Limb (tissue), 2 donors: ENCODE measurements around the gene LRRC8B.
"Not testable (repeated sequence)": the region's sequence is repeated elsewhere in the genome, so short reads cannot be mapped to it uniquely, and the experiment has no call there.

Source experiments
- DNase-seq, 2 donors: peaks; one replicate each; pipeline ENCODE4 v3.0.0-alpha.2; 2016; ENCODE audit errors: extremely low spot score in 2 of 2

The LRRC8B gene

DNA sequence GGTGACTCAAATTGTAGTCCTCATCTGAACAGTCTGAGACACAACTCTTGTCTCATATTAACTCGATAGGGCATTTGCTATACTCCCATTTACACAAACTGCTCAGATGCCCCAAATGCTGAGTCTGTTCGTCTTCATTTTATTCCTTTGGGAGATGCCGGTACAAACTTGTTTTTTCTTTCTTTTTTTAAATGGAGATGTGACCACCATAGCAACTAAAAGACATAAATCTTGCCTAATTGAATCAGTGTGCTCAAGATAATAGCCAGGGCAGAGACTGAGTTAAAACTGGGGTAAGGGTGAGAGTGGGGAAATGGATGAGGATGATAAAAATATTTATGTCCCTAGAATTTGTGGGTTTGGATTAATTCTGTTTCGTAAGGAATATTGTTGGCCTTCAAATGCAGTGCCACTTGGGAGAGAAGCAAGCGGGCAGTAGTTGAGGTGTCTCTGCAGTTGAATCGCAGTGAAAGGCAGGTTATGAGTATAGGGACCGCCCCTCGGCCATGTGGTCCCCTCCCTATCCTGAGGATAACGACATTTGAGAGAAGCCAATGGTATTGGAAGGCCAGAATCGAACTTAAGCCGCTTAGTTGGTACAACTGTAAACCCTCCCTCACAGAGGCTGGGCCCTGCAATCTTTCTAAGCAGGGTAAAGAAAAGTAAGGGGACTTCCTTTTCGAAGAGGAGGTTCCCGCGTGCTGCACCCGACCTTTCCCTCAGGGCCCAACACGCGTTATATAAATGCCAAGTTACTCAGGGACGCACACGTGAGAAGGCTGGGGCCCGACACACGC, 859 bp upstream of the LRRC8B start:
- peak in 1 of 2 donors; percentile 50 for DNase-seq

DNA sequence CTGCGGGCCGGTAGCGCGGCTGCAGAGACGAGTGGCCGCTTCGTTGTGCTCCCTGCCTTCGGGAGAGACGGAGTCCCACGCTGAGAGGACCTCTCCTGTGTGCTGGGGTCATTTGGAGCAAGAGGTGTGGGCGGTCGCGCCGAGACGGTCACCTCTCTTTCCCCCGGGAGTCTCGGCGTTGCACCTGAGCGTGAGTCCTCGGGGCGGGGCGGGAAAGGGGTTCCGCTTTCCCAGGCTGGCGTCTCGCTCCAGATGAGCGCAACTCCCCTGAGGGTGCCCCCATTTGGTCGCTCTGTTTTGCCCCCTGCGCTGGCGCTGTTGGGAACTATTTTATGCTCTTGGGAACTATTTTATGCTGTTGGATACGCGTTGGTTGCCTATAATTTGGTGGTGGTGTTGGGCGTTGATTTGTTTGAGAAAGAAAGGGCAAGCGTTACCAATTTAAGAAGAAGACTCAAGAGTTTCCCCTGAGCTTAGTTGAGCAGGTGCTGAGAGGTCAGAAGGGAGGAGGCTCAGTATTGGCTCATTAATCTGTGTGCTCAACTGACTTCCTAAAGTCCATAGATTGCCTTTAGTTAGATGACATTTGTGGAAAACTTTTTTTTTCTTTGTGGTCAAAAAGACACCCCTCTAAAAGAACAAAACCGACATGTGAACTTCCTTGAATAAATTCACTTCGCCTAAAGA, 683 bp downstream of the LRRC8B start:
- no peak for DNase-seq

DNA sequence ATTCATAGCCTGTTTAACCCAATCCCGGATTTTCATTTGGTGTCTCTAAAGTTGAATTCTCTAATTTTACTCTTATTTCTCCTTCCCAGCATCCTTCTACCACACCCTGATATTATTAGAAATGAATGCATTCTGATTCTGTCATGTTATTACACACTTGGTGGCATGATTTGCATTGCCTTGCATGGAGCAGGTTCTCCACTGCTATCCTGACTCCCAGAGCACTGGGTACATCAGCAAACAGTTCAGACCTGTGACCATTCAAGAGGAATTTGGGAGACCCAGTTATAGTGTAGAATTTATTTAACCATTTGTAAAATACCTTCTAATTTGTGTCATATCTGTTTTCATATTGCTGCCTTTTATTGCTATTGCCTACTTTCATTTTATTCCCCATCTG, 2.6 kb downstream of the LRRC8B start:
- DNase-seq = no peak

DNA sequence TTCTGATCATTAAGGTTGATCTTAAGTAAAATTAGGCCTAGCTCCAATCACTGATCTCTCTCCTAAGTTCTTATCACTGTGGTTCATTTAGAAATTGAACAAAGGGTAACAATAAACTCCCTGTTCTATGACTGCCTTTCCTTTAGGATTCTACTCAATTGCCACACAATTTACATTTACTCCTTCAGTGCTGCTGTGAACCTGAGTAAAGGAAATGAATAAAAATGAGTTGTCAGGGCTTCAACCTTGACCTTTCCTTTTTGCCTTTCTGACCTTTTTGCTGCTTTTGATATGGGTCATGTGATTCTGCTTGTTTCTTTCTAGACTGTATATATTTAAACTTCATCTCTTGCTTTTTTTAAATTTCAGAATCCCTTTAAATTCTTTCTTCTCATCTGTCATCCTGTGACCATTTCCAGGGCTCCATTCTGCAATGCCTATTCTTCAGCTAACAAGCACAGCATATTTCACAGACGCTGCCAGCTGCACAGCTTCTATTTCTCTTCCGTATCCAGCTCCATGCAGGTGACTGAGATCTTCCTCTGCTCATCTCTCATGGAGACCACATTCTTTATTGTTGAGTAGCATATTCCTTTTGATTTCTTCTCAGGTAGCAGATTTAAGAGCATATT, 3.2 kb downstream of the LRRC8B start:
- no peak for DNase-seq

DNA sequence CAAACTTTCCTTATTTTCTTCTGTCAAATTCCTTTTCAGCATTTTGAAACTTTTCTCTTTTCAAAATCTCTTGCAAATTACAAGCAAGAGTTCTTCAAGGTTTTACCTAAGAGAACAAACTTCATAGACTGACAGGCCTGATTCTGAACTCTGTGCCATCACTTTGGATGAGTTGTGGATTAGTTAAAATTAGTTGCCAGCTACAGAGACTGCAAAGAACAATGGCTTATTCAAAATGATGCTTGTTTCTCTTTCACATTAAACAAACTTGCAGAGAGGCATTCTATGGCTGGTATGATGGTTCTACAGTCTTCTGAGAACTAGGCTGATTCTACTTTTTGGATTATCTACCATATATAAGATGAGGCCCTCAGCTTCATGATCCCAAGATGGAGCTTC, 3.8 kb downstream of the LRRC8B start:
- DNase-seq = no peak

DNA sequence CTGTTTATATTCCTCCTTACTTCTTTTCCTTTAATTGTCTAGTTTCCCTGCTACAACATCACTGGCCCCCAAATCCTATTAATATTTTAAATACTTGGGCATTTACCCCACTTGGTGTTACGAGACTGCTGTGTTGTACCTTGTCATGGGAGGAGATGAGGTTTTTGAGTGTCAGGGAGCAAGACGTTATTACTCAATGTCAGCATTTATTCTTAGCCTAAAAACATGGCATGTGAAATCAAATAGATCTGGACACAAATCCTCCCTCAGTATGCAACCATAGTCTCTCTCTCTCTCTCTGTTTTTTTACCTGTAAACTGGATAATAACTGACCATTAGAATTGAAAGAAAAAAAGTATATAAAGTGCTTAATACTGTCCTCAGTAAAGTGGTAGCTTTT, 4.6 kb downstream of the LRRC8B start:
- no peak for DNase-seq

DNA sequence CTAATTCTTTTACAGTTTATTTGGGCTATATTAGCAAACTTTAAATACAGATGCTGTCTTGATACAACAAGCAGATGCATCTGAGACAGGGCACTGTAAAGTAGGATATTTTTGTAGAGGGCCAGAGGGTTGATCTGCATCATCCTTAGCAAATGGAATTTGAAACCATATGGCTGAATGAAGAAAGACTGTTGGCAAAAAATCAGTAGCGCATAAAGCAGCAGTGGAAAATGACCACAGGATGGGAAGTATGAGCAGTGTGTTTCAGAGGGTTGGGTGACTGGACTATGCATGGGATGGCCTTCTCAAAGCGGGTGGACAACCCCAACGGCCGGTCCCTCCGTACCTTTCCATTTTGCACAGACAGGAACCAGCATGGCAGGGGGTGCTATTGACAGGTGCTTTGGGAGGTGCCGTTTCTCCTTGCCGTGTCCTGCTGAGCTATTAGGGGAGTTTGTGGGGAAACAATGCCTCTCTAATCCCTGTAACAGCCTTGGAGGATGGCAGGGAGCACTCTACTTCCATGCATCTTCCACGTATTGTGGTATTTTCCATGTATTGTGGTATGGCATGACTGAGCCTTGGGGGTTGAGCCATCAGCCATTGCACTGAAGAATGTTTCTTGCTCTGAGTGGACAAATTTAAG, 5.9 kb downstream of the LRRC8B start:
- no peak for DNase-seq

DNA sequence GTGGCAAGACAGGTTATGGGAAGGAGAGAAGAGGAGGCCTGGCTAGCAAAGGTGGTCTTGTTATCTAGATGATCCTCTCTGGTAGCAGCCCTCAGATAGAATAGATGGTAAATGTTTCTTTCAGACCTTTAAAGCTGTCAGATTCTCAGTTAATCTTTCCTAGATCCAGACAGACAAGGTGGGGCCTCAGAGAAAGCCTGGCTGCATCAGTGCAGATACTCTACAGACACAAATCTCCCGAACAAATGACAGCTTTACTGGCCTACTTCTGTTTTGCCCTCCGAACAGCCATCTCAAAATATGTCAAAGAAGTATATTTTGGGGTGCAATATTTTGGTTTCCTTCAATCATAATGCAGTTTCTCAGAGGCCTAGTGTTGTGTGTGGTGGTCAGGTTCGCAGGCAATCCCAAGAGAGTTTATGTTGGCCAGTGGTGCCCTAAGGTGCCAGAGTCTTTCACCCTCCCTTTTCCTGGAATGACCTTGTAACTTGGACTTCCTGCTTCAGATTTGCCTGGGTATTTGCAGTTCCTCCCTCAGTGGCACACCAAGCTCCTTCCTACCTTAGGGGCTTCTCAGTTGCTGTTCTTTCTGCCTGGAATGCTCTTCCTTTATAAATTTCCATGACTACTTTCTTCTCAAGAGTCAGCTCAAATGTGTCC, 7.0 kb downstream of the LRRC8B start:
- DNase-seq = no peak

DNA sequence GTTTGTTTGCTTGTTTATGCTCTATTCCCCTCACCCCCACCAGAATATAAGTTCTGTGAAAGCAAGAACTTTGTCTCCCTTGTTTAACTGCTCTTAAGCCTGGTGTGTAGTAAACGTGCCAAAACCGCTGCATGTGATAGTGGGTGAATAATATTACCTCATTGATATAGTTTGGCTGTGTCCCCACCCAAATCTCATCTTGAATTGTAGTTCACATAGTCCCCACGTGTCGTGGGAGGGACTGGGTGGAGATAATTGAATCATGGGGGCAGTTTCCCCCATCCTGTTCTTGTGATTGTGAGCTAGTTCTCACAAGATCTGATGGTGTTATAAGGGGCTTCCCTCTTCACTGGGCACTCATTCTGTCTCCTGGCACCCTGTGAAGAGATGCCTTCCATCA, 7.6 kb downstream of the LRRC8B start:
- no peak for DNase-seq

DNA sequence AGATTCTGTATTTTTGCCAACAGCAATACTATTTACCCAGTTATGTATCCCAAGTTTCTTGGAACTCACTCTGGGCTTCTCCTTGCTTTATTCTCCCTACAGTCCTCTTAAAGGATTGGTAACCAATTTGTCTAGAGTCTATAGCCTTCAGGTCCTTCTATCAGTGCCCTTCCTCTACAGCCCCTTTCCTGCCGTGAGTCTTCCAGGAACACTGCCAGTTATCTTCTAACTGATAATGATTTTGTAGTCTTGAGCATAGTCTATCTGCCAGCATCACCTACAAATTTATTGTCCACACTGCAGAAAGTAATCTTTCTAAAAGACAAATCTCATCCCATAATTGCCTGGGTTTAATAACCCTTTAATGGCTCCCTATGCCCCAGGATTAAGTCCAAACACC, 8.2 kb downstream of the LRRC8B start:
- DNase-seq = no peak

DNA sequence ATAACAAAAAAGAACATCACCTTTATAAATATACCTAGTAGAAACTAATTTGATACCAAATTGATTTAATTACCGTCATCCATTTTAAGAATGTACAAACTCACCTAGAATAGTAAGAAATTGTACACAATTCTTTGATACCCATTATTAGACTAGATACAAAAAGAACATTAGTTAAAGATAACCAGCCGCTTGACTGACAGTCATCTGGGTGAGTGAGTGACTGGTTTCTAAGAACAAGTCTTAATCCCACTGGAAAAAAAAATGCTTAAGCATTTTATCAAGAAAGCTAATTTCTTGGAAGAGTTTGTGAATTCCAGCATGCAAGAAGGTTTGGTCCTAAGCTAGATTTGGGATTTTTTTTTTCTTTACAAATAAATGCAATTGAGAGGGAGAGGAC, 10.9 kb downstream of the LRRC8B start:
- DNase-seq = no peak

DNA sequence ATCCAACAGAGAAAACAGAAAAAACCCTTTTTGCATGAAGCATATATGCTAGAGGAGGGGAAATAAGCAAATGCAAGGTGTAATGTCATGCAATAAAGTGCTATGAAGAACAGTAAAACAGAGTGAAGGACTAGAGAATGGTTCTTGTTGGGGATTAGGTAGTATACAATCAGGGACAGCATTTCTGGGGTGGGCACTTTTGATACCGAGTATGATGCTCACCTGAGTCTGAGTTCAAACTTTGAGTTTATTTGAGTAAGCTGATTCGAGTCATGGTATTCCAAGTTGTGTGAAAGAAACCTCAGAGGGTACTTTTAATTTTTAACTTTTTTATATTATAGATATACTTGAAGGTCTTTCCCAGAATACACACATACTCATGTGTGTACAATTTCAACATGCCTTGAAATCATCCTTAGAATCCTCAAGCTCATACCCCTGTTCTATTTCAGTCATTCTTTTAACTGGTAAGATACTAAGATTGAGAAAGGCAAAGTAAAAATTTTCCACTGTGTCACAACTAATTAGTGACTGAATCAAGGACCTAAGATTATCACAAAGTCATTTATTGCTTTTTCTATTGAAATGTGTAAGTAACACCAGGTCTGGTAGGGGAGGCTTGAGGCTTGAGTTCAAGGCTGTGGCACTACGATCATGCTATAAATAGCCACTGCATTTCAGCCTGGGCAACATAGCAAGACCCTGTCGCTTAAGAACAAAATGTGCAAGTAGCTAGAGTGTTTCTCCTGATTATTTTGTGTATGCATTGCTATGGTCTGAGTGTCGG, 12.1 kb downstream of the LRRC8B start:
- no peak for DNase-seq

DNA sequence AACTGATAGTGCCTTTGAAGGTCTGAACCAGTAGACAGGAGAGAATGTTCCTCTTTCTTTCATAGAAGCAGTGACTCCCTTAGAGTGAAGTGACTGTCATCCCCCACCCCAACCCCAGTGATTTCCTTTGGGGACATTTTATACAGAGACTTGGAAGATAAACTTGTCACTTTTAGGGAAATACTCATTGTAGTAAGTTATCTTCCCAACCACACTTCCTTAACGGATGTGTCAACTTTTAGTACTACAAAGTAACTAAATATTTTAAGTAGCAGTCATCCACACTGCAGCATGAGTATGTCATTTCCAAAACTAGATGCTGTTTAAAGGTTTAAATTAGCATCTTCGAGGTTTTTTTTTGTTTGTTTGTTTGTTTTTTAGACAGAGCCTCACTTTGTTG, 13.7 kb downstream of the LRRC8B start:
- no peak for DNase-seq

DNA sequence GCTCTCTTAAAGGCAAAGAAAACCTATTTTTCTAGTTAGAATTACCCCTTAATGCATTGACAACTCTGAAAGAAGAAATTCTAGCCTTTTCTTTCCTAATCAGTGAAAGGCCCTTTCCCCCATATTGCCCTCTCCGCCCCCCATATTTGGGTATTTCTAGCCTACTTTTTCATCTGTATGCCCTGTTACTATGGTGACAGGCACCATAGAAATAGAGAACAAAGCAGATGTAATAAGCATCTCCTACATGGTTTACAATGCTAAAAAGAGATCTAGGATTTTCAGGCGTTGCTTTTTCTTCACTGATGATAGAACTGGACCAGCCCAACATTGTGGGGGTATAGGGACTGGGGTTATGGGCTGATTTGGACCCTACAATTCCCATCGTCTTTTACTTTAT, 14.5 kb downstream of the LRRC8B start:
- no peak for DNase-seq

DNA sequence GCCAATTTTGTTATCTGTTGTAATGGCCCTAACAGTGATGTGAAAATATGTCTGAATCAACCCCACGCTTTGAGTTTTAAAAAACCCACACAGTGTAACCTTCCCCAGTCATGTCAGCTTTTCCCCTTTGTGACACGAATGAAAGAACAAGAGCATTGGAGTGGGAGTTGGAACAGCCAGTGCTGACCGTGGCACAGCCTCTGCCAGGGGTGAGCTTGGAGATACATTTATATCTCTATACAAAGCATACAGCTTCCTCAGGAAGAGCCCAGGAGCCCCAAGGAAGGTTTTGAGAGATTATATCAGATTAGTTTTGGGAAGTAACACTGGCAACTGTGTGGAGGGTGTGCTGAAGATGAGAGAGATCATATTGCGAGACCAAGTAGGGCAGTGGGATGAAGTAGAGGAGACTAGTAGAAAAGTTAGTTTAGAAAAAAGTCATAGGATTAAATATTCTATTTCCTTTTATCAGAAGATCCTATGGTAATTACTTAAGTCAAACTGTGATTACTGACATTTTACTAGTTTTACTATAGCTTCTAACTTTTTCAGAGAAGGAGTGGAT, 15.9 kb downstream of the LRRC8B start:
- DNase-seq = no peak

DNA sequence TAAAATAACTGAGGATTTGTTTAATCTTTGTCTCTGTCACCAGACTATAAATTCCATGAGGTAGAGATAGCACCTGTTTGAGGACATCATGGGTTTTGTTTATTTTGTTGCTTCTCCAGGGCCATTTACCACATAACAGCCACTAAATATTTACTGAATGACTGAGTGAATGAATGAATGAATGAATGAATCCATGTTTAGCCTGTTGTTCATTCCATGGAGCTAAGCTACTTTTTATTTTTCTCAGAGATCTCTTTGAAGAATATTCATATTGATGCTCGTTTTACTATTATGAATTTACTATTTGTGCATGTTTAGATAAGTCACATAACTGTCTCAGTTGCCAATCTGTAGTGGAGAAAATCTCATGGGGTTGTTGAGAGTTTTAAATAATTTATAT, 17.7 kb downstream of the LRRC8B start:
- no peak for DNase-seq

DNA sequence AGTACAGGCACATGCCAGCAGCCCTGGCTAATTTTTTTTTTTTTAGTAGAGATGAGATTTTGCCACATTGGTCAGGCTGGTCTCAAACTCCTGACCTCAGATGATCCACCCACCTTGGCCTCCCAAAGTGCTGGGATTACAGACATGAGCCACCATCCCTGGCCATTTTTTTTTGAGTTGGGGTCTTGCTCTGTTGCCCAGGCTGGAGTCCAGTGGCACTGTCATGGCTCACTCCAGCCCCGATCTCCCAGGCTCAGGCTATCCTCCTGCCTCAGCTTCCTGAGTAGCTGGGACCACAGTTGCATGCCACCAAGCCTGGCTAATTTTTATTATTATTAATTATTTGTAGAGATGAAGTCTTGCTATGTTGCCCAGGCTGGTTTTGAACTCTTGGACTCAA, 19.0 kb downstream of the LRRC8B start:
- DNase-seq = not testable (repeated sequence)

DNA sequence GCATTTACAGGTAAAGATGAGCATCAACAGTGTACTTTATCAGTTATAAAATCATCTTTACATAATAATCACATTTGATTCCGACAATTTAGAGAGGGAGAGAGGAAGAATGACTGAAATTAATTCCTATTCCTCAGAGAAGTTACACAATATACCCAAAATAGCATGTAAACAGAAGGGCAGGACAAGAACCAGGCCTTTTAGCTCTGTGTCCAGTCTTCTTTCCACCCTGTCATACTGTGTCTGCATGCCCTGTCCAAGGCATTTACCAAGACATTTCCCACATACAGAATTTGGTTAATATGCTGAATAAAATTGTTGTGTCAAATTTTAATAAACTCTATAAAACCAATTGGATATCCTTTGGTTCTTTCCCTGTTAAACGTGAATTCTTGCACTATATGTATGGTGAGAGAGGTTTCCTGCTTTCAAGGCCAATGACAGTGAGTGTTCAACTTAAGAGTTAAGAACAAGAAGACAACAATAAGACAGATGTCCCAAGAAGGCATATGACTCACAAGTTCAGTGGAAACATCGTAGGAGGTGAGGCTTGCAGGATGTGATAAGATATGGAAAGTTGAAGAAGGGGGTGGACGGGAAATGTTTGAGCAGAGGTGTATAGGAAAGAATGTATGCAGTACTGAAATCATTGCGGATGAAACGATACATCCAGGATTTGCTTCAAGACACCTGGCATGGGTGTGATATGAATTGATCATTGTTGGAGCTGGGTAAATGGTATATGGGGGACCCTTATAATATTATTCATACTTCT, 20.8 kb downstream of the LRRC8B start:
- no peak for DNase-seq

DNA sequence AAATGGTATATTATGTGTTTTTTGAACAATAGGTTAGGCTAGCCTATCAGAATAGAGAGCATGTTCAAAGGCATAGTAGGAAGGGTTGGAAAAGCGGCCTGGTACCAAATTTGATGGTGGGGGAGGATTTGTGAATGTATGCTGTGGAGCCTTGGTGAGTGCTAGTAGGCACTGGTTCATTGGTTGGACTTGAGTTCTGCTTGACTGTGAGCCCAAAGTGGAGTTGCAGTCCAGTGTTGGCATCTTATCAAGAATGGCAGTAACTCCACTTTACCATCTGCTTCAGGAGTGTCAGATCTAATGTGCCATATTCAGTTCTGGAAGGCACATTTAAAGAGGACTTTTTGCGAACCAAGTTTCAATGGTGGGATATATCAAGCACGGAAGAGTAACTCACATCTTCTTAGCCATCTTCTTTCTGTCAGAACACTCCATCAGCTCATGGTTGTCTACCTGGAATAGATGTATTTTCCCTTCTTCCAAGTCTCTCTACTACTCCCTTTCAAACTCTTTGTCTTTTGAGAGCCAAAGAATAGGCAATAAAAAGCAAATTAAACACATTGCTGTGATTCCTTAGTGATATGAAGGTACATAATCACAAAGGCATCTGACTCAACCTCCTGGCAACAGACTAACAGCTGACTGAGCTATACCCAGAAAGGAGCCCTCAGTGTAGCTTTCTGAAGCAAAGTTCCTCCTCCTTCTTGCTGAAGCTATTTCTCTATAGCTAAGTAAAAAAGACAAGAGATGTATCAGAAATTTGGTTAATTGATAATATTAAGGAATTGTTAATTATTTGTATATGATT, 21.7 kb downstream of the LRRC8B start:
- DNase-seq = no peak
